Measurements from ENCODE around the gene ARHGDIA.

ARHGDIA gene

GRCh38 chr17:81860756-81861568 is 10.2 kb downstream of the ARHGDIA start:
- DNase-seq, result peak; percentile 95

- DNase-seq, result no peak
Measured at GRCh38 chr17:81859906-81860755, 11.0 kb downstream of the ARHGDIA start, which contains the start of gene P4HB. P4HB (minus strand) TSS chr17:81860535; CDS start chr17:81860471, 64 bp downstream.

GRCh38 chr17:81858967-81859905 is 11.9 kb downstream of the ARHGDIA start:
- no peak for DNase-seq

GRCh38 chr17:81858170-81858966 is 12.8 kb downstream of the ARHGDIA start:
- no peak for DNase-seq

- no peak for DNase-seq
Measured at GRCh38 chr17:81854974-81855774, 16.0 kb downstream of the ARHGDIA start.

- DNase-seq, result no peak
Measured at GRCh38 chr17:81852237-81852636, 18.9 kb downstream of the ARHGDIA start.

GRCh38 chr17:81851423-81851822 is 19.7 kb downstream of the ARHGDIA start:
- DNase-seq, result no peak

GRCh38 chr17:81849457-81849856 is 21.7 kb downstream of the ARHGDIA start:
- no peak for DNase-seq

GRCh38 chr17:81846743-81847689 is 24.1 kb downstream of the ARHGDIA start:
- DNase-seq, result no peak

GRCh38 chr17:81845881-81846742 is 25.0 kb downstream of the ARHGDIA start:
- no peak for DNase-seq

GRCh38 chr17:81845361-81845760 is 25.8 kb downstream of the ARHGDIA start:
- DNase-seq, result no peak

GRCh38 chr17:81844887-81845286 is 26.2 kb downstream of the ARHGDIA start:
- DNase-seq, result no peak

- DNase-seq, result no peak
Measured at GRCh38 chr17:81844327-81844851, 26.7 kb downstream of the ARHGDIA start.

GRCh38 chr17:81843713-81844326 is 27.3 kb downstream of the ARHGDIA start:
- DNase-seq, result no peak

- DNase-seq, result no peak
Measured at GRCh38 chr17:81842725-81843504, 28.2 kb downstream of the ARHGDIA start.

- no peak for DNase-seq
Measured at GRCh38 chr17:81842378-81842724, 28.8 kb downstream of the ARHGDIA start.

- no peak for DNase-seq
Measured at GRCh38 chr17:81841866-81842265, 29.3 kb downstream of the ARHGDIA start.

Data from 8988T (cell line).